NCI-H1105 treated with DMSO at 0.1 percent for 48 hours (cell line): Measurements from ENCODE around the gene ATP7B.
"Not testable (repeated sequence)": the region's sequence is repeated elsewhere in the genome, so short reads cannot be mapped to it uniquely, and the experiment has no call there.

ENCODE experiments used
- DNase-seq: peaks from one replicate; lab custom pipeline; 2025; lab: John Stamatoyannopoulos, UW

The ATP7B gene

DNA sequence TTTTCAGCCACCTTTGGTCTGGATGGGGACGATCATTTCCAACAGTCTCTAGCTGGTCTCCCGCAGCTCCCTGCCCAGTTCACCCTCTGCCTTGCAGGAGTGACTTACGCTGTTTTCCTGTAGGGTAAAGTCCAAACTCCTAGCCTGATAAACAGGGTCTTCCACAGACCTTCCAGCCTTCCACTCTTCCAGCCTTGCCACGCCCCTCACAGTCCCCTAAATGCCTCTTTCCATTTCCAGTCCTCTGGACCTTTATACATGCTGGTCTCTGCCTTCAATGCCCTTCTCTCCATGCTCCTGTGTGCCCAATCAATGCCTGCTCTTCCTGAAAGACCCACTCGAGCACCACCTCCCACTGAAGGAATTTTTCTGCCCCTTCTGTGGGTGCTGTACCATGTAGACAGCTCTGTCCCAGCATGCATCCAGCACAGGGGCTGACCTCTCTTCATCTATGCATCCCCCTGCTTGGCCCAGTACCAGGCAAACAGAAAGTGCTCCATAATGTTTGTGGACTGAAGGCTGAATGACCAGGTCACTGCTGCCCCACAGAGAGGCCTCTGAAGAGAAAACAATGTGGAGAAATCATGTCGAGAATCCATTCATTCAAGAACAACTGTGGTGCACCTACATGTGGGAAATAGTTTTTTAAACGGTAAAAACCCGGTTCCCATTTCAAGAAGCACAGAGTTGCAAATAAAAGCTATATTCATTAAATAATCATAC, 4.6 kb downstream of the ATP7B start:
- DNase-seq = no peak

DNA sequence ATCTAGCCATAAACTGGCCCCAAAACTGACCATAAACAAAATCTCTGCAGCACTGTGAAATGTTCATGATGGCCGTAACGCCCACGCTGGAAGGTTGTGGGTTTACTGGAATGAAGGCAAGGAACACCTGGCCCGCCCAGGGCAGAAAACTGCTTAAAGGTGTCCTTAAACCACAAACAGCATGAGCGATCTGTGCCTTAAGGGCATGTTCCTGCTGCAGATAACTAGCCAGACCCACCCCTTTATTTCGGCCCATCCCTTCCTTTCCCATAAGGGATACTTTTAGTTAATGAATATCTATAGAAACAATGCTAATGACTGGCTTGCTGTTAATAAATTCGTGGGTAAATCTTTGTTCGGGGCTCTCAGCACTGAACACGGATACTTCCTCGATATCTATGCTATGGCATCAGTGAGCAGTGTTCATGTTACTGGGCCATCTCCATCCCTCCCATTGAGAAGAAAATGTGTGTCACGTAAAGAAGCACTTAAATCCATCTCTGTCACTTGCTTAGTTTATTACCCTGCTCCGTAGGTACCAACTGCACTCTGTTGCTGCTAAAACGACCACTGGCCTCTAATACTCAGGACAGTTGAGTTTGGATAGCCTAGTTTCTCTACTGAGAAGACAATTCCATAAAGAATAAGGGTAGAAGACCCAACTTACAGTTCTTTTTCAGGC, 5.3 kb downstream of the ATP7B start:
- no peak for DNase-seq

DNA sequence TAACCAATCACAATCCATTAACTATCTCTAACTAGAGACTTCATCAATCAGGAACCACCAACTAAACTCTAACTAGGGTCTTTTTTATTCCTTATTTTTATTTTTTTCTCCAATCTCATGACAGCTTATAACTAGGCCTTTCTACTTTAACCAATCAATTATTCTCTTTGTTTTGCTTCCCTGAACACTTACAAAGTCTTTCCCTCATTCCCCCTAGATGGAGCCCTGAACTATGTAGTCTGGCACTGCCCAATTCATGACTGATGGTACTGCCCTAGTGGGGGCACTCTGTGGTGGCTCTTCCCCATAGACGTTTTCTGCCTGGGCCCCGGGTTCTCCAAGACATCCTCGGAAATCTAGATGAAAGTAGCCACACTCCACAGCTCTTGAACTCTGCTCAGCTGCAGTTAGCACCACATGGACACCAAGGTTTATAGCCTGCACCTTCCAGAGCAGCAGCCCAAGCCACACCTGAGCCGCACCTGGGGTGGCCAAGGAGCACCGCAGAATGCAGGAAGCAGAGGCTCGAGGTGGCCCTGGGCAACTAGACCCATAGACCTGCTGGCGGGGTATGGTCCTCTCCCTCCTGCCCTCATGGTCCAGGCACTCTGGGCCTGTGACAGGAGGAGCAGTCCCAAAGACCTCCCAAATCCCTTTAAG, 6.6 kb downstream of the ATP7B start:
- no peak for DNase-seq

DNA sequence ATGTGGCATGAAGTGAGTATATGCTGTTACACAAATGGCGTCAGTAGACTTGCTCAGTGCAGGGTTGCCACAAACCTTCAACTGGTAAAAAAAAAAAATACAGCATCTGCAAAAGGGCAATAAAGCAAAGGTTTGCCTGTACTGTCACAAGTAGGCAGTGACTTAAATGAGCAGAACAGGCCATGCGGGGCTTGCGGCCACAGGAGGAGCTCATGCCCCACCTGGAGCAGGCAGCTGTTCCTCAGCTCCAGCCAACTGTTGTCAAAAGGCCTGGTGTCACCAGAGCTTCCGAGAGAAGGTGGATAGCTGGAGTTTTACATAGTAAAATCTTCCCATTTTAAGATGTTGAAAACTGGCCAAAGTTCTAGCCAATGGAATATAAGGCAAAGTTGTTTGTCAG, 7.7 kb downstream of the ATP7B start:
- DNase-seq = no peak

DNA sequence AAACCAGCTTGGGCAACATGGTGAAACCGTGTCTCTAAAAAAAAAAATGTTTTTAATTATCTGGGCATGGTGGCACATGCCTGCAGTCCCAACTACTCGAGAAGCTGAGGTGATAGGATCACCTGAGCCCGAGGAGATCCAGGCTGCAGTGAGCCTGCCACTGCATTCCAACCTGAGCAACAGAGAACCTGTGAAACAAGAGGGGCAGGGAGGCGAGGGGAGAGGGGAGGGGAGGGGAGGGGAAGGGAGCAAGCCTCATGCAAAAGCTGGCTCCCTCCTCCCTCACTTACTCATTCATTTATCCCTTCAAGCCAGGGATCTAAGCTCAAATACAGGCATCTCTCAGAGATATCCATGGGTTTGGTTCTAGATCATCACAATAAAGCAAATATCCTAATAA, 8.9 kb downstream of the ATP7B start:
- no peak for DNase-seq

DNA sequence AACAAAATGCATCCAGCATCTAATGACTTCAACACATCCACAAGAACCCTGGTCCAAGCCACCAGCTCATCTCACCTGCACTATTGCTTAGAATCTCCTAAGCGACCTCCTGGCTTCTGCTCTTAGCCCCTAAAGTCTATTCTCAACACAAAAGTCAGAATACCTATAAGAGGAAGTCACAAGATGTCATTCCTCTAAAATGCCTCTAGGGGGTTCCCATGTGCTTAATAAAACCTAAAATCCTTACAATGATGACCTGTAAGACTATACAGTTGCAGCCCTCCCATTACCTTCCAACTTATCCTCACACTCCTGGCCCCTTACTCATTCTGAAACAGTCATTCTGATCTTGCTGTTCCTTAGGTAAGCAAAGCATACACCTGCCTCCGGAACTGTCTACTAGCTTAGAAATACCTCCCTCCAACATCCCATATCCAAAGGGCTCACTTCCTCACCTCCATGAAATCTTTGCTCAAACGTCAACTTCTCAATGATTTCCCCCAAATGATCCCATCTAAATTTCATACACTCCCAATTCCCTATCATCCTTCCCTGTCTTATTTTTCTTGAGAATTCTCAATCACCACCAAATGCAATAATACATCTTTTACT, 10.0 kb downstream of the ATP7B start:
- peak; percentile 59 for DNase-seq

DNA sequence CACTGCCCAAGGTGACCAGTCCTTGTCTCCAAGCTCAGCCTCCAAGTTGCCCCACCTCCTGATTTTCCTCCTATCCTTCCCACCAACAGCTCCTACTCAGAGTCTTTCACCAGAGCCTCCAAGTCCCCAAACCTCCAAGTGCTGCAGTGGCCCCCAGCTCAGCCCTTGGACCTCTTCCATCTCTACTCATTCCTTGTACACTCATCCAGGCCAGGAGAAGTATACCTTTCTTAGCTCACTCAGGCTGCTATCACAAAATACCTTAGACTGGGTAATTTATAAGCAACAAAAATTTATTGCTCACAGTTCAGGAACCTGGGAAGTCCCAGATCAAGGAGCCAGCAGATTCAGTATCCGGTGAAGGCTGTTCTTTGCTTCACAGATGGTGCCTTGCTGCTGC, 11.3 kb downstream of the ATP7B start:
- DNase-seq = no peak

DNA sequence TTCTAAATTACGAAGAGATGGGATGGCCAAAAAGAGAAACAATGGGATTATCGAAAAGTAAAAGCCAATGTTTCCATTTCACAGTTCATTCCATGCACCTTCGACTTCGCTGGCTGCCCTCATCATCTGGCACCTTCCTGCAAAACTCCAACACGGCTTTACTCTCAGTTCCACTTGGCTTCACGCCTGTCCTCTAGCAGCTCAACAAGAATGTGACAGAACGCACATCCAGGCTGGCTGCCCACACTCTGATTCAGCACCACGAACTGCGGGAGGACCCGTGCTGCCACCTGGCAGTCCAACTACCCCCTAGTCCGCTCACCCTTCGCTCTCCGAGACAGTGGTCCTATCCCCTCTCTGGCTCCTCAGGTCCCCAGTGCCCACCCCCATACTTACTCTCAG, 11.7 kb downstream of the ATP7B start:
- no peak for DNase-seq

DNA sequence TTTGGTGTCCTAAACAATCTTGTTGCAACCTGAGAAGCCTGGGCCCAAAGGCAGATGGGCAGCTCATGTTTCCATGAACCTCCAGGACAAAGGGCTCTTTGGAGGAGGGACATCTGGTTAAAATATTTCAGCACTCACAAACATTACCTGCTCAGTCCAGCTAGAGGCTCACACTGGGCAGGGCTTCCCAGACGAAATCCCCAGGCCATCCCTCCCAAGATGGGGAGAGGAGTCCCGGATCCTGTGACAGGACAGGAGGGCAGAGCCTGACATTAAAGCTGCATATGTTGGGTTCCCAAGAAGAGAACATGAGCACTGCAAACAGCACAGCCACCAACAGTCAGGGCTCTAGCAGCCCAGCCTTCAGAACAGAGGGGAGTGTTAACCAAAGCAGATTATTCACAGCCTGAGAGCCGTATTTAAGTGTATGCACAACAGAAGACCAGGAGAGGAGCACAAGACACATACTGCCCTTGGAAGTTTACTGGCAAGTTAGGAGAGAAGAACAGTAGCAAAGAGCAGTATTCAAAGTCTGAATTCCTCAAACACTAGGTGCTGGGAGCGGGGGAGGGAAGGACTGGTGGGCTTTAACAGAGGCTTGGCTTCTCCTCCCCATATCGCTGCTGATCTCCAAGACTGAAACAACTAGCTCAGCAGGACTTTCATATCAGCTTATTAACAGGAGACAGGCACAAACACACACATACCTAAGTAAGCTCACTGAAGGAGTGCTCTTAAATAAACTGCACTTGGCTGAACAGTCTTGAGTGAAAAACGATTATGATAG, 12.3 kb downstream of the ATP7B start:
- no peak for DNase-seq

DNA sequence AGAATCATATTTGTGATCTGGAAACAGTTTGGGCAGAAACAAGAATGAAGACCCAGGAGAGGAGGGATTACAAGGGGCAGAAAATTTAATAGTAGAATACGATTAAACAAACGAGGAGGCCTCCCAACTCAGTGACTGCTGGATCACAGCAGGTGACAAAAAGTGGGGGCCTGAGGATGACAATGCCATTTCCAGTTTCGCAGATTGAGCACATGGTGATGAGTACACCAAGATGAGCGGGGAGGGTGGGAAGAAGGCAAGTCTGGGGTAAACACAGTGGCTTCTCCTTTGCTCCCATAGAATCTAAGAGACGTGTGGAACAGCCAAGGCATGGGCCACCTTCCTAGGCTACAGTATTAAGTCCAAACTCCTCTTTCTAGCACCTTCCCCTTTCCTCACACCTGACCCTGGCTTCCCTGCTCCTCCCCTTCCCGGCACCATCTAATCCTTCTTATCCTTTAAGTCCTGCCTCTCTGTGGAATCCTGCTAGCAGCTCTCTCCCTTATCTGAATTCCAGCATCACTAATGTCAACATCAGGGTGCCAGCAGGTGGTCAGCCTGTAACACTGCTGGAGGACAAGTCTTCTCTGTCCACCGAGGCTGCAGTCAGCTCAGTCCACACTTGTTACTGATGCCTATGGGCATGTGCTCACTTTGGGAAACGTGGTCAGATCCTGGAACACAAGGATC, 13.5 kb downstream of the ATP7B start:
- no peak for DNase-seq

DNA sequence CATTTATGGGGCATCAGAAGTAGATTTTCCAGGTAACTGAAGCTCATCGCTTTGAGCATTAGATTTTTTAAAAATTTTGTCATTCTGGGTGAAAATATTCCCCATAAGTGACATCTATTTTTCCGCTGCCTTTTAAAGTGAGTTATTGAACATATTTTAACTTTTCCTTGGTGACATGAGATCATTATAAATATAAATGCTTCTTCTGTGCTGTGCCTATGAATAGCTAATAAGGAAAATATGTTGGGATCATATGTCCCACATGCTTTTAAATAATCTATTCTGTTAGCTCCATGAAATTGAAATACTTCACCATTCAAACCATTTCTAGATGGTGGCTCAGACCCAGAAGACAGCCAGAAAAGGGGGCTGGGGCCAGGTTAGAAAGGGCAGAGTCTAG, 14.1 kb downstream of the ATP7B start:
- no peak for DNase-seq

DNA sequence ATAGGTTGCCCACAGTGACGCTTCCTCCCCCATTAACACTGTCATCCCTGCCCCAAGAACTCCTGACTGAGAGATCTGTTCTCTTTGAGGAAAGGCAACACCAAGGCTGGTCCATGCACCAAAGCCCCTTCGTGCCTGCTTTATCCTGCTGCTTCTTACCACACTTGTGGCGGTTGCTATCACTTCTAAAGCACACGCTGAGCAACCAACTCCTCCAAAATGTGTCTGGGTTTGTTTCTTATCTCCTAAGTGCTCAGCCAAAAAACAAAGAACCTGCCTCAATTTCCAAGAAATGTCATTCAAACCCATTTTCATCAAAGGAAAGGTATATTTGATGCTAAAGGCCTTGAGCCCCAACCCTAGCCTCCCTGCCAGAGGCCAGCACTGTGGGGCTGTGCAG, 14.6 kb downstream of the ATP7B start:
- DNase-seq = no peak

DNA sequence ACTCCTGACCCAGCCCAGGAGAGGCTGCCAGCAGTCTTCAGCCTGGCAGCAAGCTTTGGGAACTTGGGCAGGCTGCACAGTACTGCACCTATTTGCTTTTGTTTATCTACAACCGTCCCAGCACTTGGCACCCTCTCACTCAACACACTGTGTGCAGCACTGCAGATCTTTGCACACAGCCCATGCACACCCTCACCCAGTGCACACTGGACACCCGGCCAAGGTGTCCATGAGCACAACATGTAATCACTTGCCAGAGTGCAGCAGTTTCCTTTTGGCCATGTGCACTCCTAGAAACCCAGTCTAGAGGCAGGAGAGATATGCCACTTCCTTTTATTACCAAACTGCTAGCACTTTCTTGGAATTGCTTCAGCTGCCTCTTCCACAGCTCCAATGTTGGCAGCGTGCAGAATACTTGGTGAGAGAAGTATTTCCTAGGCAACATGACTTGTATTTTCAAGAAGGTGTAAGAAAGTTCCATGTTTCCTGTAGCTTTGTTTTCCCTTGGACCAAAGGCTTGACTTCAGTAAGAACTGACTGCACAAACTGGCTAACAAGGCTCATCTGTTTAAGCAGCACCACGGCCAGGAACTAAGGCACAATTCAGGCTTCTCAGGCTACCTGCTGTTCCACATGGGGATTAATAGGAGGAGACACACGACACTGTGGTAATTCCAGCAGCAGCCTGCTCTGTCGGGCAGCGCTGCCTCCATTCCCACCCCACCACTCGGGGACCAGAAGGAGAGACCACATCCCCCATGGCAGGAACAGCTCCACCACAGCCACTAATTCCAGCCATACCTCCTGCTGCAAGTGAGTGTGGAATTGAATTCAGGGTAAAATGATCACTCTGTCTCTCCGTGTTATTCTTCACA, 15.3 kb downstream of the ATP7B start:
- no peak for DNase-seq

DNA sequence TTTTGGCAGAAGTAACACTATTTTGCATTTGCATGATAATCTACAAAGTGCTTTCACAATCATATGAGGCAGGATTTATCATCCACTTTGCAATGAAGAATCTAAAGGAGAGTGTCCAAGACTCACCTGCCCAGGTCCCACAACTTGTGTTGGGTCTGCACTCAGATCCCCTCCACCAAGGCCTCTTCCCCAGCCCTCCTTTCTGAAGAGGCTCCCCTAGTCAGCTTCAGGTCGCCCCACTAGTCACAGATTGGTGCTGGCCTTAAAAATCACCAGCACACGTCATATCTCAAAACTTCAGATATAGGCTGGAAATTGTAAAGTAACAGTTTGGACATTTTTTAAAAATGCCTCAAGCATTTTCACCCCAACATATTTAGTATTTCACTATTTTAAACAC, 17.5 kb downstream of the ATP7B start:
- DNase-seq = no peak

DNA sequence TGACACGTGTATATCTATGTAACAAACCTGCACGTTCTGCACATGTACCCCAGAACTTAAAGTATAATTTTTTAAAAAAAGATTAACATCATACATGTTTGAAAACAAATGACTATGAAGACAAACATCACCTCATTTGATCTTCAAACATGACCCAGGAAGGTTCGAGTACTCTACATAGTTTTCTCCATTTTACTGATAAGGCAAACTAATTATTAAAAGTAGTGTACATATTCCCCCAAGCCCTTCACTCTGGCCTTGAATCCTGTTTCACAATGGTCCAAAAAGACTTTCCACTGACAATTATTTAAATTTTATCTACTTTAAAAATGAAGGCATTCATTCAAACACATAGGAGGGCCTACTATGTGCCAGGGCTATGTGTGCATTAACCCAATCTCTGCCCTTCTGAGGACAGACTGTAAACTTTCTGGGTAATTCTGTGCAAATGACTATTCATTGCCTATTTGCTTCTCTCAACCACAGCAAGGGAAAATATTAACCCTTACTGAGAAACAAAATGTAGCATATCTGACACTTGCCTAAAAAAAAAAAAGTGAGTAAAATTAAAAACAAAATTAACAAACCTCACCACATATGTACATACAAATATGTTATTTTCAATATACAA, 22.1 kb downstream of the ATP7B start:
- DNase-seq = no peak

DNA sequence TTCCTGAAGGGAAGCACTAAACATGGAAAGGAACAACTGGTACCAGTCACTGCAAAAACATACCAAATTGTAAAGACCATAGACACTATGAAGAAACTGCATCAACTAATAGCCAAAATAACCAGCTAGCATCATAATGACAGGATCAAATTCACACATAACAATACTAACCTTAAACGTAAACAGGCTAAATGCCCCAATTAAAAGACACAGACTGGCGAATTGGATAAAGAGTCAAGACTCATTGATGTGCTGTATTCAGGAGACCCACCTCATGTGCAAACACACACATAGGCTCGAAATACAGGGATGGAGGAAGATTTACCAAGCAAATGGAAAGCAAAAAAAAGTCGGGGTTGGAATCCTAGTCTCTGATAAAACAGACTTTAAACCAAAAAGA, 26.3 kb downstream of the ATP7B start:
- DNase-seq = not testable (repeated sequence)

DNA sequence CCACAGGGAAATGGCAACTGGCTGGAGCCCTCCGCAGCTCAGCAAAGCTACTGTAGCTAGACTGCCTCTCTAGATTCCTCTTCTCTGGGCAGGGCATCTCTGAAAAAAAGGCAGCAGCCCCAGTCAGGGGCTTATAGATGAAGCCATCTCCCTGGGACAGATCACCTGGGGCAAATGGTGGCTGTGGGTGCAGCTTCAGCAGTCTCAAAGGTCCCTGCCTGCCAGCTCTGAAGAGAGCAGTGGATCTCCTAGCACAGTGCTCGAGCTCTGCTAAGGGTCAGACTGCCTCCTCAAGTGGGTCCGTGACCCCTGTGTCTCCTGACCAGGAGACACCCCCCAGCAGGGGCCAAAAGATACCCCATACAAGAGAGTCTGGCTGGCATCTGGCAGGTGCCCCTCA, 28.0 kb downstream of the ATP7B start:
- DNase-seq = not testable (repeated sequence)

DNA sequence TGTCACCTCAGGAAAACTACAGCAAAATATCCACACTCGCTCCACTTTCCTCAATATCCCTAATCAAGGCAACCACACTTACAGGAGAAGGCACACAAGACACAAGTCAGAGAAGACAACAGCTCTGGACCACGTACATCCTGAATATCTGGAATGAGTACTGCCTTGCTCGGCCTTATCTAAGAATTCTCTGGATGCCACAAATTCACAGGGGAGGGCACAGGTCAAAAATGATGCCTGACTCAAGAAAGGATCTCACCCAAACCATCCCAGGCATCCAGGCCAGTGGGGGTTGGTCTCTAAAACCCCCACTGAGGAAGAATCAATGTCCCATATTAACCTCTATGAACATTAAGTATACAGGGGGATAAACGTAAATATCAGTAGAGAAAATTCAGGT, 29.9 kb downstream of the ATP7B start:
- DNase-seq = no peak

DNA sequence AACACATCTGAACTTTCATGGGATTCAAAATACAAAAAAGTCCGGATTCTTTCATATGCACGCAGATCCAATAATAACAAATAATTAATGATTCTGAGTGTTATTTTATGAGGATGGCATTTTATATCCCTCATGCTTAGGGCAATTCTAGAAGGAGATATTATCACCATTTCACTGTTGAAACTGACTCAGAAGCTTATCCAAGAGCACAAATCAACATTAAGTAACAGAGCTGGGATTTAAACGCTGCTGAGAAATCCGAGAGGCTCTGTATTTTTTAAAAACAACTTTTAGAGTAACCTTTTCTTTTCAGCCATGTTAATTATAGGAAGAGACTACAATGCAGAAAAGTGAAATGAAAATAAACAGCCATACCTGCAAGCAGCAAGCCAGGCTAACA, 30.3 kb downstream of the ATP7B start:
- DNase-seq = no peak
